GM12878 (cell line): ENCODE measurements around the gene AFF1.

Experiments
- POLR2A ChIP-seq: IDR thresholded peaks from 2 replicates; pipeline ENCODE4 v1.6.1; 2011; ENCODE audit warnings: low read depth, mild to moderate bottlenecking, low read length
- SUZ12 ChIP-seq: fragments of 200-600 bp; sonication (generic); IDR thresholded peaks from one replicate; pipeline ENCODE4 v1.6.1; 2018; ENCODE audit warnings: antibody characterized with exemption, mild to moderate bottlenecking; ENCODE audit not compliant: unreplicated experiment
- TCF7 ChIP-seq: IDR thresholded peaks from 2 replicates; pipeline ENCODE4 v1.6.1; 2014; ENCODE audit warnings: antibody characterized with exemption, borderline replicate concordance
- TF ChIP-seq, protein P1 (sequence below): fragments of 450-650 bp; conservative IDR thresholded peaks from 2 replicates; pipeline ENCODE4 v1.6.1; 2017; ENCODE audit warnings: mild to moderate bottlenecking, moderate library complexity
- TF ChIP-seq, protein P2 (sequence below), 3 experiments: IDR thresholded peaks in 2 of 3; conservative IDR thresholded peaks in 1 of 3; 2 replicates each; pipeline ENCODE4 v1.5.1; 2011; ENCODE audit warnings: low read depth in 3 of 3, low read length in 3 of 3, mild to moderate bottlenecking in 3 of 3, control low read depth in 2 of 3, moderate library complexity in 2 of 3, inconsistent platforms in 1 of 3, mixed read lengths in 1 of 3; ENCODE audit not compliant: control insufficient read depth in 2 of 3, insufficient read depth in 1 of 3; ENCODE audit errors: extremely low read depth in 1 of 3
- TF ChIP-seq, protein P3 (sequence below): fragments of 450-650 bp; IDR thresholded peaks from 2 replicates; pipeline ENCODE4 v1.6.1; 2017; ENCODE audit warnings: mild to moderate bottlenecking
- TF ChIP-seq, protein P4 (sequence below): IDR thresholded peaks from 2 replicates; pipeline ENCODE4 v1.6.1; 2012; ENCODE audit warnings: mild to moderate bottlenecking, low read depth, low read length
- TF ChIP-seq, protein P5 (sequence below): IDR thresholded peaks from 2 replicates; pipeline ENCODE4 v1.6.1; 2011; ENCODE audit warnings: borderline replicate concordance, low read depth, mild to moderate bottlenecking, moderate library complexity, mixed read lengths, low read length; ENCODE audit not compliant: insufficient read depth; ENCODE audit errors: extremely low read length

DNA sequence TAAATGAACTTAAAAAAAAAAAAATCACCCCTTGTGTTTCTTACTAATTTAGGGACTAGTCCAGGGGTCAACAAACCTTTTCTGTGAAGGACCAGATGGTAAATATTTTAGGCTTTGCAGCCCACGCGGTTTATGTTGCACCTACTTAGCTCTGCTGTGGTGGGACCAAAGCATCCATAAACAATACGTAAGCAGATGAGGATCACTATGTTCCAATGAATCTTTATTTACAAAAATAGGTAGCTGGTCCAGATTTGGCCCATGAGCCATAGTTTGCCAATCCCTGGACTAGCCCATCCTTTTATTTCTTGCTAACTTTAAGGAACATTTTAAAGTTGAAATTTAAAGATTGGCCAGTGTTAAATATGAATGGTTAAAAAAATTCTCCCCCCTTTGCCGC lies 95.3 kb downstream of the AFF1 start:
- TF ChIP-seq POLR2A (no peak), TCF7 (no peak), SUZ12 (no peak)
- TF ChIP-seq, protein P1, sequence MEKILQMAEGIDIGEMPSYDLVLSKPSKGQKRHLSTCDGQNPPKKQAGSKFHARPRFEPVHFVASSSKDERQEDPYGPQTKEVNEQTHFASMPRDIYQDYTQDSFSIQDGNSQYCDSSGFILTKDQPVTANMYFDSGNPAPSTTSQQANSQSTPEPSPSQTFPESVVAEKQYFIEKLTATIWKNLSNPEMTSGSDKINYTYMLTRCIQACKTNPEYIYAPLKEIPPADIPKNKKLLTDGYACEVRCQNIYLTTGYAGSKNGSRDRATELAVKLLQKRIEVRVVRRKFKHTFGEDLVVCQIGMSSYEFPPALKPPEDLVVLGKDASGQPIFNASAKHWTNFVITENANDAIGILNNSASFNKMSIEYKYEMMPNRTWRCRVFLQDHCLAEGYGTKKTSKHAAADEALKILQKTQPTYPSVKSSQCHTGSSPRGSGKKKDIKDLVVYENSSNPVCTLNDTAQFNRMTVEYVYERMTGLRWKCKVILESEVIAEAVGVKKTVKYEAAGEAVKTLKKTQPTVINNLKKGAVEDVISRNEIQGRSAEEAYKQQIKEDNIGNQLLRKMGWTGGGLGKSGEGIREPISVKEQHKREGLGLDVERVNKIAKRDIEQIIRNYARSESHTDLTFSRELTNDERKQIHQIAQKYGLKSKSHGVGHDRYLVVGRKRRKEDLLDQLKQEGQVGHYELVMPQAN: no peak
- TF ChIP-seq, protein P2, sequence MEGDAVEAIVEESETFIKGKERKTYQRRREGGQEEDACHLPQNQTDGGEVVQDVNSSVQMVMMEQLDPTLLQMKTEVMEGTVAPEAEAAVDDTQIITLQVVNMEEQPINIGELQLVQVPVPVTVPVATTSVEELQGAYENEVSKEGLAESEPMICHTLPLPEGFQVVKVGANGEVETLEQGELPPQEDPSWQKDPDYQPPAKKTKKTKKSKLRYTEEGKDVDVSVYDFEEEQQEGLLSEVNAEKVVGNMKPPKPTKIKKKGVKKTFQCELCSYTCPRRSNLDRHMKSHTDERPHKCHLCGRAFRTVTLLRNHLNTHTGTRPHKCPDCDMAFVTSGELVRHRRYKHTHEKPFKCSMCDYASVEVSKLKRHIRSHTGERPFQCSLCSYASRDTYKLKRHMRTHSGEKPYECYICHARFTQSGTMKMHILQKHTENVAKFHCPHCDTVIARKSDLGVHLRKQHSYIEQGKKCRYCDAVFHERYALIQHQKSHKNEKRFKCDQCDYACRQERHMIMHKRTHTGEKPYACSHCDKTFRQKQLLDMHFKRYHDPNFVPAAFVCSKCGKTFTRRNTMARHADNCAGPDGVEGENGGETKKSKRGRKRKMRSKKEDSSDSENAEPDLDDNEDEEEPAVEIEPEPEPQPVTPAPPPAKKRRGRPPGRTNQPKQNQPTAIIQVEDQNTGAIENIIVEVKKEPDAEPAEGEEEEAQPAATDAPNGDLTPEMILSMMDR (IDR thresholded peaks at IDR 0.05 in 2 of 3, conservative IDR thresholded peaks at IDR 0.05 in 1 of 3; ENCODE audit: control insufficient read depth in 2 of 3, extremely low read depth in 1 of 3, insufficient read depth in 1 of 3, low read depth in 3 of 3, low read length in 3 of 3): no peak
- TF ChIP-seq, protein P3, sequence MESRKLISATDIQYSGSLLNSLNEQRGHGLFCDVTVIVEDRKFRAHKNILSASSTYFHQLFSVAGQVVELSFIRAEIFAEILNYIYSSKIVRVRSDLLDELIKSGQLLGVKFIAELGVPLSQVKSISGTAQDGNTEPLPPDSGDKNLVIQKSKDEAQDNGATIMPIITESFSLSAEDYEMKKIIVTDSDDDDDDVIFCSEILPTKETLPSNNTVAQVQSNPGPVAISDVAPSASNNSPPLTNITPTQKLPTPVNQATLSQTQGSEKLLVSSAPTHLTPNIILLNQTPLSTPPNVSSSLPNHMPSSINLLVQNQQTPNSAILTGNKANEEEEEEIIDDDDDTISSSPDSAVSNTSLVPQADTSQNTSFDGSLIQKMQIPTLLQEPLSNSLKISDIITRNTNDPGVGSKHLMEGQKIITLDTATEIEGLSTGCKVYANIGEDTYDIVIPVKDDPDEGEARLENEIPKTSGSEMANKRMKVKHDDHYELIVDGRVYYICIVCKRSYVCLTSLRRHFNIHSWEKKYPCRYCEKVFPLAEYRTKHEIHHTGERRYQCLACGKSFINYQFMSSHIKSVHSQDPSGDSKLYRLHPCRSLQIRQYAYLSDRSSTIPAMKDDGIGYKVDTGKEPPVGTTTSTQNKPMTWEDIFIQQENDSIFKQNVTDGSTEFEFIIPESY: no peak
- TF ChIP-seq, protein P4, sequence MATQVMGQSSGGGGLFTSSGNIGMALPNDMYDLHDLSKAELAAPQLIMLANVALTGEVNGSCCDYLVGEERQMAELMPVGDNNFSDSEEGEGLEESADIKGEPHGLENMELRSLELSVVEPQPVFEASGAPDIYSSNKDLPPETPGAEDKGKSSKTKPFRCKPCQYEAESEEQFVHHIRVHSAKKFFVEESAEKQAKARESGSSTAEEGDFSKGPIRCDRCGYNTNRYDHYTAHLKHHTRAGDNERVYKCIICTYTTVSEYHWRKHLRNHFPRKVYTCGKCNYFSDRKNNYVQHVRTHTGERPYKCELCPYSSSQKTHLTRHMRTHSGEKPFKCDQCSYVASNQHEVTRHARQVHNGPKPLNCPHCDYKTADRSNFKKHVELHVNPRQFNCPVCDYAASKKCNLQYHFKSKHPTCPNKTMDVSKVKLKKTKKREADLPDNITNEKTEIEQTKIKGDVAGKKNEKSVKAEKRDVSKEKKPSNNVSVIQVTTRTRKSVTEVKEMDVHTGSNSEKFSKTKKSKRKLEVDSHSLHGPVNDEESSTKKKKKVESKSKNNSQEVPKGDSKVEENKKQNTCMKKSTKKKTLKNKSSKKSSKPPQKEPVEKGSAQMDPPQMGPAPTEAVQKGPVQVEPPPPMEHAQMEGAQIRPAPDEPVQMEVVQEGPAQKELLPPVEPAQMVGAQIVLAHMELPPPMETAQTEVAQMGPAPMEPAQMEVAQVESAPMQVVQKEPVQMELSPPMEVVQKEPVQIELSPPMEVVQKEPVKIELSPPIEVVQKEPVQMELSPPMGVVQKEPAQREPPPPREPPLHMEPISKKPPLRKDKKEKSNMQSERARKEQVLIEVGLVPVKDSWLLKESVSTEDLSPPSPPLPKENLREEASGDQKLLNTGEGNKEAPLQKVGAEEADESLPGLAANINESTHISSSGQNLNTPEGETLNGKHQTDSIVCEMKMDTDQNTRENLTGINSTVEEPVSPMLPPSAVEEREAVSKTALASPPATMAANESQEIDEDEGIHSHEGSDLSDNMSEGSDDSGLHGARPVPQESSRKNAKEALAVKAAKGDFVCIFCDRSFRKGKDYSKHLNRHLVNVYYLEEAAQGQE: no peak
- TF ChIP-seq, protein P5, sequence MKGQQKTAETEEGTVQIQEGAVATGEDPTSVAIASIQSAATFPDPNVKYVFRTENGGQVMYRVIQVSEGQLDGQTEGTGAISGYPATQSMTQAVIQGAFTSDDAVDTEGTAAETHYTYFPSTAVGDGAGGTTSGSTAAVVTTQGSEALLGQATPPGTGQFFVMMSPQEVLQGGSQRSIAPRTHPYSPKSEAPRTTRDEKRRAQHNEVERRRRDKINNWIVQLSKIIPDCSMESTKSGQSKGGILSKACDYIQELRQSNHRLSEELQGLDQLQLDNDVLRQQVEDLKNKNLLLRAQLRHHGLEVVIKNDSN: no peak
